Activated T-cell treated with anti-CD3 and anti-CD28 coated beads for 4 hours (primary cell): Measurements from ENCODE around the gene B3GAT2.

Experiments
- DNase-seq: peaks from one replicate; pipeline ENCODE4 v3.0.0-alpha.2; 2020

The B3GAT2 gene

DNA sequence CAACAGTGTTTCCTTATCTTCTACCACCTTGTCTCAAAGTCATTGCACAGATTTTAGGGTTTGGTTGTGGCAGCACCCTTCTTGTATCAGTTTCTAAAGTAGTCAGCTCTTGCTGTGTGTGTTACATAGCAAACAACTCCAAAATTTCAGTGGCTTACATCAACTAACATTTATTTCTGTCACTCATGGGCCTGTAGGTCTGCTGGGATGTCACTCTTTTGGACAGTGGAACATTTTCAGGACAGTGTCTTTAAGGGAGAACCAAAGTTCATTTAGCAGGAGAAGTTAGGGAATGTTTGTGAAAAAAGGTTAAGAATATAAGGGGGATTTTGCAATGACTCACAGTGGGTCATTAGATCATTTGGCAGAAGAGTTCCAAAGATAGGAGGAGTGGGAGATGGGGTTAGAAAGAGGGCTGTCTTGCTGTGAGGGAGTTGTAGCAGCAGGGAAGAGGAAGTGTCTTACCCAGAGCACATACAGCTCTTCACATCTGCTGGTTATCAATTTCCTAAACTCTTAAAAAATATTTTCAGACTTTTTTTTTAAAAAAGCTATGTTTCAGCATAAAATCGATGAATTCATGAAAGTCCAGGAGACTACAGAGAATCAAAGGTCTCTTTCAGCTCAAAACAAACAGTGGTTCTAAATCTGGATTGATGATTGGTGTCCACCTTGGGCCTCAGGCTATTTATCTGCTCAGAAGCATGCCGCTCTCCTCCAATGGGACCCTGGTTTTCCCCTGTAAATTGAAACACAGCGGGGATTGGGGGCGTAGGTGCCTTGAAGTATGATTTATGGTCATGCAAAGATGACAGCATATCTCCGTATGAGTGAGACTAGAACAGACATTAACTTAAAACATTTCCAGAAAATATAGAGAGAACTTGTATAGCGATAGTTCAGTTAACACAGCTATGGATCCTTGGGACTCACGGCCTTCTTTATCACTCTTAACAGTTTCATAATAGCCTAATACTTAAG lies 117.3 kb downstream of the B3GAT2 start:
- no peak for DNase-seq

DNA sequence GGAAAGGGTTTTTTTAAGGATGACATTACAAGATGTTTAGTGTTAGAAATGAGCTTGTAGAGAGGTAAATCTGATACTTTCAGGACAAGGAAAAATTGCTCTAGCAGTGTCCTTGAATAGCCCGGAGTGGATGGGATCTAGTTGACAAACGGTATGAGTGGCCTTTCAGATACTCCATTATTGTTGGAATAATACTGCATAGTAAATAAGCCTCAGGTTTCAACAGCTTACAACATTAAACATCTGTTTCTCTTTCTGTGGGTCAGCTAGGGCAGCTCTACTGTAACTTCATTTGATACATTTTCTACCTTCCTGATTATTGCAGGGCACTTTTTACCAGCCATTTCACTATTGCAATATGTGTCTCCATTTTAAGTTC lies 118.0 kb downstream of the B3GAT2 start:
- no peak for DNase-seq

DNA sequence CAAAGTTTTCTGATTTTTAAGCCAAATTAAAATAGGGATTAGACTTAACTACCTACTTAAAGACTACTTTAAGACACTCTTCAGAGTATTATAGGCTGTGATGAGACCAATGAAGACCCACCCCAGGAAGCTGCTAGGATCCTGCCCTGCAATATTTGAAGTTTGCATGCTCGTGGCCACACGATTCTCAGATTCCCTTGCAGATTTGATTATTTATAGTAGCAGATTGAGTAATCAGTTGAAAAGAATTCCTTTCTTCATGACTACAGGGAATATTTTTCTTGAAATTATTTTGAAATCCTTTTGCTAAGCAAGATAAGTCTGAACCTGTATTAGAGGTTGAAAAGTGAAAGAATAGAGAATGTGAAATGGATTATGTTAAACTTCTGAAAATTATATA lies 122.3 kb downstream of the B3GAT2 start:
- no peak for DNase-seq

DNA sequence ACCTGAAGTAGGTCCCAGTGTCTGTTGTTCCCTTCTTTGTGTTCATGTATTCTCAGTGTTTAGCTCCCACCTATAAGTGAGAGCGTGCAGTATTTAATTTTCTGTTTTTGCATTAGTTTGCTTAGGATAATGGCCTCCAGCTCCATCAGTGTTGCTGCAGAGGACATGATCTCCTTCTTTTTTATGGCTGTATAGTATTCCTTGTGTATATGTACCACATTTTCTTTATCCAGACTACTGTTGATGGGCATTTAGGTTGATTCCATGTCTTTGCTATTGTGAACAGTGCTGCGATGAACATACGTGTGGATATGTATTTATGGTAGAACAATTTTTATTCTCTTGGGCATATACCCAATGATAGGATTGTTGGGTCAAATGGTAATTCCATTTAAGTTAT lies 125.4 kb downstream of the B3GAT2 start:
- DNase-seq: no peak

DNA sequence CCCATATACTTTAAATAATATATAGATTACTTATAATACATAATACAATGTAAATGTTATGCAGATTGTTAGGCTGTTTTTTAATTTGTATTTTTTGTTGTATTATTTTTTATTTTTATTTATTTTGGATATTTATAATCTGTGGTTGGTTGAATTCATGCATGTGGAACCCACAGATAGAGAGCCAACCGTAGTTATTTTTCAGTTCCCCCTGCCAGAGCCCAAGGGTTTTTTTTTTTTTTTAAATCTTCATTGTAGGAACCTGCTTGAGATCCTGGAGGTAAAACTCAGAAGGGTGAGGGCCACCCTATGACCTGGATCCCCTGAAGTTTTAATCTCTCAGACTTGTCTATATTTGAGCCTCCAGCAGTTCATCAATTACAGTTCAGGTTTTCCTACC lies 133.2 kb downstream of the B3GAT2 start:
- no peak for DNase-seq

DNA sequence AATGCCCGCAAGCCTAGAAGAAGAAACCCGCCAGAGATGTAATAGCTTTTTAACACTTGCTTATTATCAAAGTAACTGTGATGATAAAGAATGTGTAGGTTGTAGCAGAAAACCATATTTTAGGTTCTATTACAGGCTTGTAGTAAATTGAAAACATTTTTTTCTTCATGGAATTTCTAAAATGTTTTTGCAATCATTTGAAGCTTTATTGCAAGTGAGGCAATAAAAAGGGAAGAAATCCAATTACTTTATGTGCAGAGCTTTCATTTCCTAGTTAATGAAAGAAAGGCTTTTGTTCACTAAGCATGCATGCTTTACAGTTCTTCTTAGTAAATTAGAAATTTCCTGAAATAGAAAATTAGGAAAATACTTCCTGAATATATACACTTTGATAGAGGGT lies 135.1 kb downstream of the B3GAT2 start:
- no peak for DNase-seq

DNA sequence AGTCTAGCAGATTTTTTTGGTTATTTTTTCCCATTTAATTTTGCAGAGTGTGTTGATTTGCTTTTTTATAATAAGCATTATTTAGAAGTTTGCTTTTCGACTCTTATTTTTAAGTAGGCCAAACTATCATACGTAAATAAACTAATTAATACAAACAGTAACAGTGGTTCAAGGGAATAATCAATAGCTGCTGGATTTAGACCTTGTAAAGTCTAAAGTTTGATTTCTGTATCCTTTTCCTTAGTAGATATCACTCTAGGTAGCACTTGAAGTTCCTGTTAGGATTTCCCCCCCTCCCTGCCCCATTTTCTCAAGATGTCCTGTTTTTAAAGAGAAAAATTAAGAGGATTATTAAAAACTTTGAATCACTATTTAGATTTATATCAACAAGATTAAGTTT lies 136.1 kb downstream of the B3GAT2 start:
- no peak for DNase-seq

DNA sequence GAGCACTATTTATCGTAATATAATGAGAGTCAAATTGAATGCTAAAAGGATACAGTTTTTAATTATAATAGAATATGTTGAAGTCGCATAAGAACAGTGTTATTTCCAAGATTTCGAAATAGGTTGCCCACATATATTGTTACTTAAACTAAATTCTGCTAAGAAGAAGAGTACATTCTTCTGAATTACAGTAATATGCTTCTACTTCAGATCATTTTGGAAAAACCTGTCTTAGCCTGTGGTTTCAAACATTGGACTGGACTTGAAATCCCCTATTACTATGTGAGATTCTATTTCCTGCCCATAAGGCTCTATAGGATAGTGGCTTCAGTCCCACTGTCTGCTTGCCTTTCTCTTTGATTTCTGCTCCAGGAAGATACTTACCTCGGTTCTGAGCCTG lies 137.2 kb downstream of the B3GAT2 start:
- DNase-seq: no peak

DNA sequence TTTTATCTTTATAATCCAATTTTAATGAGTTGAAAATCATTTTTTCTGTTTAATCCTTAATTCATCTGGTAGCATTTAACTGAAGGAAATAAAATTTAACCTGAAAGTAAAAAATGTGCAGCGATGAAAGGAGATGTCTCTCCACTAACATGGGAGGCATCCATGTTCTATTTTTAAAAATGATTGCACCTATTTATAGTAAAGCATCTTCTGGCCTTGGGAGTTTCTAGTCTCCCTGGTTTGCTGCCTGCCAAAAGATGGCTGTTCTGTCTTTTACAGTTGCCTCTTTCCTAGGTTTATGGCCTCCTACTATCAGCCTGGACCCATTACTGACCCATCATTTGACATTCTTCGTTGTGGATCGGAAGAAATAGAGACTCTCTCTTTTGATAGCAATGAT lies 143.0 kb downstream of the B3GAT2 start:
- no peak for DNase-seq

DNA sequence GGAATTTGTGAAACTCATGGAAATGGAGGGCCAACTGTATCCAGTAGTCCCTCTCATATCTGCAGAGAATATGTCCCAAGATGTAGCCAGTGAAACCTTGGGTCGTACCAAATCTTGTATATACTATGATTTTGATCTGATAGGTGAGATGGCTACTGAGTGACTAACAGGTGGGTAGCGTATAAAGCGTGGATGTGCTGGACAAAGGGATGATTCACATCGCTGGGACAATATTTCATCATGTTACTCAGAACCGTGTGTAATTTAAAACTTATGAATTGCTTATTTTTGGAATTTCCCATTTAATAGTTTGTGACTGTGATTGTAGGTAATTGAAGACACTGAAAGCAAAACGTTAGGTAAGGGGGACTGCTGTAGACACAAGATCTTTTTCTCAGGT lies 145.1 kb downstream of the B3GAT2 start:
- DNase-seq: no peak
